NCI-H82 treated with DMSO at 0.1 percent for 48 hours (cell line): ENCODE measurements around the gene SH3BGRL3.
"Not testable (repeated sequence)": the region's sequence is repeated elsewhere in the genome, so short reads cannot be mapped to it uniquely, and the experiment has no call there.

Experiments used
- DNase-seq: peaks from one replicate; lab custom pipeline; 2025; ENCODE audit not compliant: unreplicated experiment; lab: John Stamatoyannopoulos, UW

SH3BGRL3 gene

DNA sequence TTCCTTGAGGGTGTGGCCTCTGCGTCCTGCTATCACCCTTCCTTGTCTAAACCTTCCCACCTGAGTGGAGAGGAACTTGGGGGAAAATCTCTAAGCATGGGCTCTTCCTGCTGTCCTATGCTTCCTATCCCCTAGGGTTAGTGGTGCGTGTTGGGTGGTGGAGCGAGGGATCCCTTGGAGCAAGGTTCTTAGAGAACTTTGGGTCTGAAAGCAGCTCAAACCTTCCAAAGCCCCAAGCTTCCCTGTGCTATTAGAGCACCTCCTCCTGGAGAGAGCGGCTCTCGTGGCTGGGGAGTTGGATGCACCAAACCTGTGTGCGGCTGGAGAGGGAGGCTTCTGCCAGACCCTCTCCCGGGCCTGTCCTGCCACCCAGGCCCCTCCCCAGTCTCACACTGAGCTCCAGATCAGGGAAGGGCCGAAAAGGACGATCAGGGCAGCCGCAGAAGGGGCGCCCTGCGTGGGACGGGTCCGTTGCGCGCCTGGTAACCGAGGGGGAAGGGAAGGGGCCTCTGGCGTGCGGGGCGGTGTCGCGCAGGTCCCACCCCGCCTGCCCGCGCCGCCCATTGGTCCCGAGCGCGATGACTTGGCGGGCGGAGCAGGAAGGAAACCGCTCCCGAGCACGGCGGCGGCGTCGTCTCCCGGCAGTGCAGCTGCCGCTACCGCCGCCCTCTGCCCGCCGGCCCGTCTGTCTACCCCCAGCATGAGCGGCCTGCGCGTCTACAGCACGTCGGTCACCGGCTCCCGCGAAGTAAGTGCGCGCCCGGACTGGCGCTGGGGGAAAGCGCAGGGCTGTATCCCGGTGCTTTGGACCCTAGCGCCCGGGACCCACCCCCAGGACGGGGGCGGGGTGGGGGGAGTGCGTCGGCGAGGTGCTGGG is at the start of gene SH3BGRL3:
Gene SH3BGRL3 (plus strand): TSS at position 631 of the 877 bp plus-strand sequence. CDS start 70 bp downstream, at position 701.
- DNase-seq = peak; percentile 68

DNA sequence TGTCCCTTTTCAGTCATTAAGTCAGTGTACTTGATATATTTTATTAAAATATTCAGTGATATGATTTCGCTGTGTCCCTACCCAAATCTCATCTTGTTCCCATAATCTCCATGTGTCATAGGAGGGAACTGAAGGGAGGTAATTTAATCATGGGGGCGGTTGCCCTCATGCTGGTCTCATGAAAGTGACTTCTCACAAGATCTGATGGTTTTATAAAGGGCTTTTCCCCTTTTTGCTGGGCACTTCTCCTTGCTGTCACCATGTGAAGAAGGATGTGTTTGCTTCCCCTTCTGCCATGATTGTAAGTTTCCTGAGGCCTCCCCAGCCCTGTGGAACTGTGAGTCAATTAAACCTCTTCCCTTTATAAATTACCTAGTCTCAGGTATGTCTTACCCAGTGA is 49.2 kb upstream of the SH3BGRL3 start:
- not testable (repeated sequence) for DNase-seq

GRCh38 chr1:26233903-26234643 is 45.8 kb upstream of the SH3BGRL3 start, which contains the start of gene CEP85:
CEP85 (plus strand) TSS chr1:26234200; CDS start chr1:26239784, 5,584 bp downstream.
- peak; percentile 96 for DNase-seq

DNA sequence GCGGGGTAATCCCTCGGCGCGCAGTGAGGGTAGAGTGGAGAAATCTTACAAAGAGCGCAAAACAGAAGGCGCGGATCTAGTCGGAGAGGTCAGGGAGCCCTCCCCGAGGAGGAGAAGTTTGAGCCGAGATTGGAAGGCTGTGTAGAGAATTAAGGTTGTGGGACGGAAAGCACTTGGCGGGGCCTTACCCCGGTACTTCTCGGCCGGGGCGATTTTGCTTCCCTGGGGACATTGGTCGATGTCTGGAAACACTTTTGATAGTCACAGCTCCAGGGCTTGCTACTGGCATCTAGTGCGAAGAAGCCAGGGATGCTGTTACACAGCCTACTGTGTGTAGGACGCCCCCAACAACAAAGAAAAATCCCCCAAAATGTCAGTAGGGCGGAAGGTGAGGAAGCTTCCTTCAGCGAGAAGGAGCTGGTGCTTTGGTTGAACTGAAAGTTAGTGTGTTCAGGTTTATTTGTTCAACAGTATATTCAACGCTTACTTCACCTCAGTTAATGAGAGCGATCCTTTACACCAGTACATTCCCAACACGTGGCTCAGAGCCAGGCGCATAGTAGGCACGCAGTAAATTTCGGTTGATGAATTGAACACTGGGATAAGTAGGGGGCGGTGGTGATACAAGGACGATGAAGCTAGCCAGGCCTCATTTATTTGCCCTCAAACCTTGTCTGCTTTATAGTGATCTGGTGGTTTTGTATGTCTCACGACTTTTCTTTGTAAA is 45.1 kb upstream of the SH3BGRL3 start:
- DNase-seq = no peak

GRCh38 chr1:26237230-26237966 is 42.5 kb upstream of the SH3BGRL3 start:
- no peak for DNase-seq

DNA sequence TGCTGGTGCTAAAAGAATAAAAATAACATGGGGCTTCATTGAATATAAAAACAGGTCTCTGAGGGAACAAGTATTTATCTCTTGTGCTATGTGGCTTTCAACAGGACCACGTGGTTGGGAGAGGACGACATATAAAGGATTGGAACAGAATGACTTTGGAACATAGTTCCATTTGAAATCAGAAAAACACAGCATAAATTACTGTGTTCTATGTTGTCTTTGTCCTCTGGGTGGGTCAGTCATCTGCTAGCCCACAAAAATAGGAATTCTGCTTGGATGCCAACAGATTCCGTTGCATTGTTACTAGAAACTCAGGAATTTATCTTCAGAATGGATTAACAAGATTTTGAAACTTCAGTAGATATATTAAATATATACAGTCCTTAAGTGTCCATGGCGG is 40.0 kb upstream of the SH3BGRL3 start:
- no peak for DNase-seq

DNA sequence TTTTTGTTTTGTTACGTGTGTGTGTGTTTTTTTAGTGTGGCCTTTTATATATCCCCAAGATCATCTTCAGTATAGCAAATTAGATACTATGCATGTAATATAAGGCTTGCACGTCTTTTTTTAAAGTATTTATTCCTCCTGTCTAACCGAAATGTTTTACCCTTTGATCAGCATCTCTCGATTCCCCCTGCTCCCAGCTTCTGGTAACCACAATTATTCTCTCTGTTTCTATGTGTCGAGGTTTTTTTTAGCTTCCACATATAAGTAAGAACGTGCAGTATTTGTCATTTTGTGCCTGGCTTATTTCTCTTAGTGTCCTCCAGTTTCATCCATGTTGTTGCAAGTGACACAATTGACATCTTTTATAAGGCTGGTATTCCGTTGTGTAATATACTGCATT is 27.2 kb upstream of the SH3BGRL3 start:
- DNase-seq = no peak

GRCh38 chr1:26254404-26254803 is 25.5 kb upstream of the SH3BGRL3 start:
- no peak for DNase-seq

GRCh38 chr1:26257222-26257621 is 22.7 kb upstream of the SH3BGRL3 start:
- DNase-seq = no peak

- DNase-seq = no peak
Measured at GRCh38 chr1:26259005-26259404, 20.9 kb upstream of the SH3BGRL3 start.

GRCh38 chr1:26259578-26259977 is 20.3 kb upstream of the SH3BGRL3 start:
- no peak for DNase-seq

GRCh38 chr1:26263212-26263611 is 16.7 kb upstream of the SH3BGRL3 start:
- DNase-seq = no peak

- DNase-seq = no peak
Measured at GRCh38 chr1:26265405-26265804, 14.5 kb upstream of the SH3BGRL3 start.

DNA sequence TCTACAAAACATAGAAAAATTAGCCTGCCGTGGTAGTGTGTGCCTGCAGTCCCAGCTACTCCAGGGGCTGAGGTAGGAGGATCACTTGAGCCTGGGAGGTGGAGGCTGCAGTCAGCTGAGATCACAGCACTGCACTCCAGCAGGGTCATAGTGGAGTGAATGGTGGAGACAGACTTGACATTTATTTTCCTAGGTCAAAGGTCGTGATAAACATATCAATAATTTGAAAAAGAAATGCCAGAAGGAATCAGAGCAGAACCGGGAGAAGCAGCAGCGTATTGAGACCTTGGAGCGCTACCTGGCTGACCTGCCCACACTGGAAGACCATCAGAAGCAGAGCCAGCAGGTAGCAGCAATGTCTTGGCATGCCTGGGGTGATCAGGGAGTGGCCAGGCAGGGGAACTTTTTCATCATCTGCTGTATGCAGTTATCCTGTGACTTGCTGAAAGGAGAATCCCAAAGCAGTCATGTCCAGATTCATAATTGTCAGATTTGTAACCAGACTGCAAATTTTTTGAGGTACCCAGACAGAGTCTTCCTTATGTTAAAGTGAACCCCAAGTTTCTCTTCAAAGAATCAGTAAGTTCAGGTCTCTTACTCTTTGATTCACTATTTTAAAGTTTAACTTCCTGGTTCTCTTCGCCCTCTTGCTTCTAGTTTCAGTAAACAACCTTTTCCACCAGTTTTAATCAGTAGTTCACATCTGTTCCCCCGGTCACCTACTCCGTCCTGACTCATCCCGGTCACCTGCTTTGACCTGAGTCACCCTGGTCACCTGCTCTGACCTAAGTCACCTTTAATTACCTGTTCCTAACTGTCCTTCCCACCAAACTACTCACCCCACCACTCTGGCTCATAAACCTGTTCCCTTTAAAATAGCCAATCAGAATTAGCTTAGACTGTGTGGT is 11.3 kb upstream of the SH3BGRL3 start:
- no peak for DNase-seq

- no peak for DNase-seq
Measured at GRCh38 chr1:26269198-26269550, 10.7 kb upstream of the SH3BGRL3 start.

DNA sequence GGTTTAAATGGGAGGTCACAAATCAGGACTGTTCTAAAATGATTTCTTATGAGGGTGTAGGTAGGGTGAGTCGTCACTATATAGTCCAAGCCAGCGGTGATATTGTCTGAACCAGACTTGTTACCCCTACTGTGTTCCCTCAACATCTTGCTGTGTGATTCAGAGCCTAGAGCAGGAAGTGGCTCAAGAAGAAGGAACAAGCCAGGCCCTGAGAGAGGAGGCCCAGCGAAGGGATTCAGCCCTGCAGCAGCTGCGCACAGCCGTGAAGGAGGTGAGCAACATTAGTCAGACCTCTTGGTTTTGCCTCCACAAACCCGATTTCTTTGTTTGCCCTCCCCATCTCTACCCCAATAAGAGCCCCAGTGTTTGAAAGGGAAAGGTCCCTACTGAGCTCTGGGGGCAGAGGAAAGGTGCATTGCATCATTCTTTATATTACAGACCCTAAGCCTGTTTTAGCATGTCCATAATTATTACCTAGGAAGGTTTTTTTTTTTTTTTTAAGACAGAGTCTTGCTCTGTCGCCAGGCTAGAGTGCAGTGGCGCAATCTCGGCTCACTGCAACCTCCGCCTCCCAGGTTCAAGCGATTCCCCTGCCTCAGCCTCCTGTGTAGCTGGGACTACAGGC is 5.0 kb upstream of the SH3BGRL3 start:
- no peak for DNase-seq

- peak; percentile 61 for DNase-seq
Measured at GRCh38 chr1:26275580-26276431, 4.1 kb upstream of the SH3BGRL3 start.

DNA sequence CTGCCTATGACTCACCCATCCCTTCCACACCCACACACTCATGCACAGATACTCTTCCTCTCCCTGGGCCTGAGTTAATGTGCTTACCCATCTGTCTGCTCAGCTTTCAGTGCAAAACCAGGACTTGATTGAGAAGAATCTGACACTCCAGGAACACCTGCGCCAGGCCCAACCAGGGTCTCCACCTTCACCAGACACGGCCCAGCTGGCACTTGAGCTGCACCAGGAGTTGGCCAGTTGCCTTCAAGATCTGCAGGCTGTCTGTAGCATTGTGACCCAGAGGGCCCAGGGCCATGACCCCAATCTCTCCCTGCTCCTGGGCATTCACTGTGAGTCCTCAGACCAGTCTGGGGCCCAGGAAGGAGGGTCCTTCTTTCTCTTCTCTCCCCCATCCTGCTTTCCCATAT is 3.5 kb upstream of the SH3BGRL3 start:
- no peak for DNase-seq
